ENCODE data around the gene EDN3. TPM values are rescaled to one million over a fixed set of nuclear protein-coding genes. Genes with fewer than 3 reads are reported as not detected.

Gene EDN3
- total and polyA plus RNA-seq, 2 donors (not counting 3 experiments of a cell fraction or from before 2014, with no cell fraction given): not detected

GRCh38 chr20:59359906-59360725 is 59.7 kb downstream of the EDN3 start:
- dilution Hi-C loops (cut with MboI; ENCODE audit: extremely low pct_ligation_motif_present, low sequenced_read_pairs) (no loop called here), intact Hi-C loops (cut with micrococcal nuclease) (no loop called here)
- ChIA-PET POLR2A (no interaction called here), CTCF (no interaction called here)
- DNase-seq (ENCODE audit: low read depth, low spot score) (no peak), FAIRE-seq (no peak)
- H3K4me3 ChIP-seq (replicated peaks in 1 of 3; ENCODE audit: insufficient read depth in 1 of 3, low read depth in 1 of 3, low read length in 3 of 3): no peak overlapping the region
- TF ChIP-seq POLR2A (IDR thresholded peaks at IDR 0.05; ENCODE audit: low read depth, low read length) (no peak), EZH2 (IDR thresholded peaks at IDR 0.05; ENCODE audit: borderline replicate concordance, low read depth, low read length, severe bottlenecking) (no peak), JUN (IDR thresholded peaks at IDR 0.05; ENCODE audit: borderline replicate concordance, insufficient read depth, insufficient read length, low read depth) (no peak), MYC (IDR thresholded peaks at IDR 0.05; ENCODE audit: low read depth, low read length) (no peak), POLR2AphosphoS5 (IDR thresholded peaks at IDR 0.05; ENCODE audit: insufficient read depth, low read depth, low read length) (no peak), CTCF (IDR thresholded peaks at IDR 0.05; ENCODE audit: extremely low read depth in 1 of 2, insufficient read depth in 1 of 2, low read depth in 1 of 2, low read length in 2 of 2) (no peak), MAX (IDR thresholded peaks at IDR 0.05; ENCODE audit: insufficient read depth, insufficient read length) (no peak), FOS (IDR thresholded peaks at IDR 0.05; ENCODE audit: borderline replicate concordance, insufficient read depth, low read length) (no peak), GATA2 (IDR thresholded peaks at IDR 0.05; ENCODE audit: insufficient read depth, insufficient read length, low read depth, low read length) (no peak)
- no peaks in the 10 kb centered on the region for H3K9me1 ChIP-seq (replicated peaks; ENCODE audit: control insufficient read depth, extremely low read depth, insufficient read depth, low read length)
- no peaks in the 10 kb centered on the region for H3K36me3 ChIP-seq (ENCODE audit: control insufficient read depth in 2 of 2, extremely low read depth in 1 of 2, insufficient read depth in 2 of 2, low read length in 2 of 2)
- H3K4me1 ChIP-seq (ENCODE audit: control insufficient read depth, extremely low read depth, insufficient read depth, low read length): no peaks in the 10 kb centered on the region
- no peak overlapping the region for H3K4me2 ChIP-seq (ENCODE audit: insufficient read depth, low read length)
- H4K20me1 ChIP-seq (replicated peaks; ENCODE audit: control insufficient read depth, extremely low read depth, insufficient read depth, low read length): no peaks in the 10 kb centered on the region
- no peak overlapping the region for H3K27ac ChIP-seq (ENCODE audit: insufficient read depth, low read depth, low read length)
- H3K79me2 ChIP-seq (ENCODE audit: control insufficient read depth, insufficient read depth, low read length): no peaks in the 10 kb centered on the region
- no peaks in the 10 kb centered on the region for H3K27me3 ChIP-seq (ENCODE audit: control insufficient read depth in 2 of 2, insufficient read depth in 2 of 2, low read length in 2 of 2)
- H2AFZ ChIP-seq (ENCODE audit: low read depth, low read length): no peak overlapping the region
- no peak overlapping the region for H3K9ac ChIP-seq (replicated peaks; ENCODE audit: extremely low read depth, insufficient read depth, low read length)
- no peaks in the 10 kb centered on the region for H3K9me3 ChIP-seq (replicated peaks; ENCODE audit: control insufficient read depth, insufficient read depth, low read length)
- BruUV-seq (replicated peaks): no TSS peak

All from endothelial cell of umbilical vein (primary cell).